Raji (cell line): ENCODE measurements around the gene CYP3A5.

ENCODE experiments used
- POLR2A ChIP-seq: IDR thresholded peaks from 2 replicates; pipeline ENCODE4 v1.6.1; 2011; ENCODE audit warnings: low read depth, low read length, control low read depth; ENCODE audit not compliant: insufficient read depth

The CYP3A5 gene

GRCh38 chr7:99679400-99680191, at the start of gene CYP3A5:
TSS of gene CYP3A5 (minus strand) at chr7:99679996. CDS start at chr7:99679896, 100 bp downstream.
- no peak for TF ChIP-seq POLR2A

GRCh38 chr7:99728615-99729014, 48.8 kb upstream of the CYP3A5 start:
- TF ChIP-seq POLR2A, result no peak

GRCh38 chr7:99720800-99721595, 41.2 kb upstream of the CYP3A5 start:
- TF ChIP-seq POLR2A, result no peak

GRCh38 chr7:99719996-99720769, 40.4 kb upstream of the CYP3A5 start:
- no peak for TF ChIP-seq POLR2A

GRCh38 chr7:99713995-99714570, 34.3 kb upstream of the CYP3A5 start:
- no peak for TF ChIP-seq POLR2A

- no peak for TF ChIP-seq POLR2A
These were observed 30.2 kb upstream of the CYP3A5 start for GRCh38 chr7:99709838-99710578.

- no peak for TF ChIP-seq POLR2A
These were observed 29.5 kb upstream of the CYP3A5 start for GRCh38 chr7:99709260-99709659.

- TF ChIP-seq POLR2A, result no peak
These were observed 27.3 kb upstream of the CYP3A5 start for GRCh38 chr7:99707096-99707495.

GRCh38 chr7:99699946-99700345, 20.1 kb upstream of the CYP3A5 start:
- TF ChIP-seq POLR2A, result no peak

GRCh38 chr7:99694912-99695304, 15.1 kb upstream of the CYP3A5 start:
- TF ChIP-seq POLR2A, result no peak

GRCh38 chr7:99694201-99694911, 14.6 kb upstream of the CYP3A5 start:
- TF ChIP-seq POLR2A, result no peak

- no peak for TF ChIP-seq POLR2A
These were observed 13.8 kb upstream of the CYP3A5 start for GRCh38 chr7:99693427-99694200.

GRCh38 chr7:99693100-99693426, 13.3 kb upstream of the CYP3A5 start:
- no peak for TF ChIP-seq POLR2A
